IMR-90 (cell line): ENCODE data around the gene NPC1. TPM values are rescaled to one million over a fixed set of nuclear protein-coding genes. Genes with fewer than 3 reads are reported as not detected.
A peak's percentile ranks its signal among the peaks of the same experiment; 100 is the strongest.

Experiments
- ATAC-seq: fragments of 200-7000 bp; cut with Tn5 transposase; 2 replicates; pipeline ENCODE4 v1.9.1; 2020; ENCODE audit warnings: low read depth, mild to moderate bottlenecking, moderate library complexity
- BruUV-seq: library from RNA; stranded (reverse); fragments of 400-500 nt; replicated peaks from 2 replicates; lab custom pipeline; 2021; lab: Mats Ljungman, UMichigan
- CTCF ChIA-PET: fragments of 300-600 bp; formaldehyde crosslinking; extraction: SDS; loops from one replicate; lab custom pipeline; 2021; ENCODE audit warnings: antibody characterized with exemption; lab: Yijun Ruan, JAX
- POLR2A ChIA-PET: fragments of 300-600 bp; sonication (Branson Sonifier 250); formaldehyde crosslinking; loops from one replicate; lab custom pipeline; 2022; ENCODE audit warnings: antibody characterized with exemption; ENCODE audit not compliant: unreplicated experiment; lab: Charles Lee
- DNase-seq: peaks from one replicate; pipeline ENCODE4 v3.0.0; 2013
- H2AFZ ChIP-seq: replicated peaks from 2 replicates; pipeline ENCODE3; 2013; ENCODE audit warnings: low read length, mild to moderate bottlenecking; ENCODE audit not compliant: poor library complexity
- H2AK5ac ChIP-seq: 2 replicates; pipeline ENCODE4 v1.6.1; 2013; ENCODE audit warnings: low read depth, low read length, inconsistent platforms
- H2AK9ac ChIP-seq: replicated peaks from 2 replicates; pipeline ENCODE3; 2013; ENCODE audit warnings: mild to moderate bottlenecking, low read depth, low read length, moderate library complexity; ENCODE audit not compliant: poor library complexity
- H2BK120ac ChIP-seq: 2 replicates; pipeline ENCODE4 v1.6.1; 2013; ENCODE audit warnings: low read depth, low read length, inconsistent platforms
- H2BK15ac ChIP-seq: 3 replicates; pipeline ENCODE4 v1.6.1; 2013; ENCODE audit warnings: low read depth, low read length, inconsistent platforms
- H2BK20ac ChIP-seq: 2 replicates; pipeline ENCODE4 v1.6.1; 2013; ENCODE audit warnings: low read depth, mild to moderate bottlenecking, inconsistent platforms, low read length, moderate library complexity
- H2BK5ac ChIP-seq: 2 replicates; pipeline ENCODE4 v1.6.1; 2013; ENCODE audit warnings: mild to moderate bottlenecking, low read depth, low read length, inconsistent platforms; ENCODE audit not compliant: poor library complexity, severe bottlenecking
- H3K14ac ChIP-seq: replicated peaks from 2 replicates; pipeline ENCODE4 v1.6.1; 2013; ENCODE audit warnings: low read depth, low read length, inconsistent platforms
- H3K18ac ChIP-seq: 2 replicates; pipeline ENCODE4 v1.6.1; 2013; ENCODE audit warnings: low read depth, low read length, control low read depth
- H3K23ac ChIP-seq: 2 replicates; pipeline ENCODE4 v1.6.1; 2013; ENCODE audit warnings: low read depth, low read length, inconsistent platforms
- H3K27ac ChIP-seq: 2 replicates; pipeline ENCODE4 v1.5.1; 2013; ENCODE audit warnings: mild to moderate bottlenecking, control low read depth, low read length; ENCODE audit not compliant: insufficient read depth
- H3K27me3 ChIP-seq: 2 replicates; pipeline ENCODE4 v1.6.1; 2013; ENCODE audit warnings: low read length; ENCODE audit not compliant: control insufficient read depth, insufficient read depth
- H3K36me3 ChIP-seq: 2 replicates; pipeline ENCODE4 v1.6.1; 2013; ENCODE audit warnings: low read length, mixed read lengths; ENCODE audit not compliant: control insufficient read depth, insufficient read depth
- H3K4ac ChIP-seq: 2 replicates; pipeline ENCODE4 v1.6.1; 2013; ENCODE audit warnings: low read depth, low read length, inconsistent platforms
- H3K4me1 ChIP-seq: 2 replicates; pipeline ENCODE4 v1.6.1; 2013; ENCODE audit warnings: low read length, mixed read lengths; ENCODE audit not compliant: control insufficient read depth, insufficient read depth
- H3K4me2 ChIP-seq: 2 replicates; pipeline ENCODE4 v1.6.1; 2013; ENCODE audit warnings: low read depth, mild to moderate bottlenecking, control low read depth, low read length, moderate library complexity
- H3K4me3 ChIP-seq: 2 replicates; pipeline ENCODE4 v1.5.1; 2013; ENCODE audit warnings: low read depth, mild to moderate bottlenecking, control low read depth, low read length, moderate library complexity; ENCODE audit not compliant: insufficient read depth
- H3K56ac ChIP-seq: 2 replicates; pipeline ENCODE4 v1.6.1; 2013; ENCODE audit warnings: low read length, inconsistent platforms; ENCODE audit not compliant: insufficient read depth; ENCODE audit errors: extremely low read depth
- H3K79me1 ChIP-seq, 2 experiments: 2 replicates each; pipeline ENCODE4 v1.6.1; 2013; ENCODE audit warnings: low read length in 2 of 2, inconsistent platforms in 1 of 2, low read depth in 1 of 2
- H3K9ac ChIP-seq: 2 replicates; pipeline ENCODE4 v1.6.1; 2013; ENCODE audit warnings: low read depth, low read length, control low read depth
- H3K9me1 ChIP-seq: 2 replicates; pipeline ENCODE4 v1.6.1; 2013; ENCODE audit warnings: low read length, inconsistent platforms; ENCODE audit not compliant: insufficient read depth
- H3K9me3 ChIP-seq: 2 replicates; pipeline ENCODE4 v1.6.1; 2013; ENCODE audit warnings: low read length; ENCODE audit not compliant: control insufficient read depth, insufficient read depth
- H4K20me1 ChIP-seq: 2 replicates; pipeline ENCODE4 v1.6.1; 2013; ENCODE audit warnings: low read length, inconsistent platforms; ENCODE audit not compliant: insufficient read depth
- H4K5ac ChIP-seq: 2 replicates; pipeline ENCODE4 v1.6.1; 2013; ENCODE audit warnings: mild to moderate bottlenecking, low read depth, low read length, control low read depth
- H4K8ac ChIP-seq, 2 experiments: 2 replicates each; pipeline ENCODE4 v1.6.1; 2013; ENCODE audit warnings: low read depth in 2 of 2, low read length in 2 of 2, control low read depth in 1 of 2, inconsistent platforms in 1 of 2
- H4K91ac ChIP-seq: 2 replicates; pipeline ENCODE4 v1.6.1; 2013; ENCODE audit warnings: low read depth, low read length, inconsistent platforms; ENCODE audit not compliant: insufficient read depth
- BHLHE40 ChIP-seq: fragments of 150-350 bp; IDR thresholded peaks from 2 replicates; pipeline ENCODE4 v1.6.1; 2016; ENCODE audit warnings: mild to moderate bottlenecking, low read depth, low read length
- MXI1 ChIP-seq: IDR thresholded peaks from 2 replicates; pipeline ENCODE4 v1.6.1; 2012; ENCODE audit warnings: low read depth, mild to moderate bottlenecking, low read length, moderate library complexity, borderline replicate concordance
- NFE2L2 ChIP-seq: fragments of 150-350 bp; IDR thresholded peaks from 2 replicates; pipeline ENCODE4 v1.6.1; 2016; ENCODE audit warnings: low read depth, mild to moderate bottlenecking, low read length
- RCOR1 ChIP-seq: IDR thresholded peaks from 2 replicates; pipeline ENCODE4 v1.6.1; 2012; ENCODE audit warnings: mild to moderate bottlenecking, low read length, improper control_type of control experiment; ENCODE audit not compliant: insufficient replicate concordance
- RFX5 ChIP-seq: IDR thresholded peaks from 2 replicates; pipeline ENCODE4 v1.8.0; 2012; ENCODE audit warnings: low read depth, mild to moderate bottlenecking, low read length, moderate library complexity
- WGBS, 2 experiments: methylation state at CpG; one replicate each; pipeline versions ENCODE4 v1.1.5 to v1.1.7; 2013; ENCODE audit warnings: missing lambda C conversion rate in 2 of 2; ENCODE audit not compliant: insufficient read length in 1 of 2; ENCODE audit errors: extremely low coverage in 2 of 2; 5-methylcytosine and 5-hydroxymethylcytosine counted together
- dilution Hi-C: fragments of 300-500 bp; cut with HindIII; formaldehyde crosslinking; loops from one replicate; pipeline ENCODE4 v1.14.3; 2018; ENCODE audit warnings: low sequenced_read_pairs; ENCODE audit not compliant: unreplicated experiment
- in situ Hi-C: fragments of 300-500 bp; cut with MboI; formaldehyde crosslinking; loops from 3 replicates; pipeline ENCODE4 v1.14.3; 2019; ENCODE audit warnings: low sequenced_read_pairs, inconsistent platforms, mixed read lengths
- intact Hi-C: fragments of 100-400 bp; cut with micrococcal nuclease; formaldehyde crosslinking; loops from 2 replicates; pipeline ENCODE4 v1.10.0; 2022
- polyA plus RNA-seq, 3 experiments: library from polyadenylated mRNA; depleted of rRNA; stranded (reverse); fragments of >200 nt; gene quantifications; 2 replicates each; pipeline ENCODE4 v1.2.3, GENCODE V29; 2012; ENCODE audit warnings: low replicate concordance in 1 of 3
- total RNA-seq: library from RNA; depleted of rRNA; stranded (reverse); fragments of >200 nt; gene quantifications from 2 replicates; pipeline ENCODE4 v1.2.3, GENCODE V29; 2012
- TF ChIP-seq, protein P1 (sequence below): fragments of 150-350 bp; IDR thresholded peaks from 2 replicates; pipeline ENCODE4 v1.6.1; 2017; ENCODE audit warnings: mild to moderate bottlenecking, antibody characterized with exemption, low read length, low read depth

Gene NPC1
- total and polyA plus RNA-seq, 2 of the 4 experiments (the other 2 are of a cell fraction), result 7.5 to 7.9 TPM

DNA sequence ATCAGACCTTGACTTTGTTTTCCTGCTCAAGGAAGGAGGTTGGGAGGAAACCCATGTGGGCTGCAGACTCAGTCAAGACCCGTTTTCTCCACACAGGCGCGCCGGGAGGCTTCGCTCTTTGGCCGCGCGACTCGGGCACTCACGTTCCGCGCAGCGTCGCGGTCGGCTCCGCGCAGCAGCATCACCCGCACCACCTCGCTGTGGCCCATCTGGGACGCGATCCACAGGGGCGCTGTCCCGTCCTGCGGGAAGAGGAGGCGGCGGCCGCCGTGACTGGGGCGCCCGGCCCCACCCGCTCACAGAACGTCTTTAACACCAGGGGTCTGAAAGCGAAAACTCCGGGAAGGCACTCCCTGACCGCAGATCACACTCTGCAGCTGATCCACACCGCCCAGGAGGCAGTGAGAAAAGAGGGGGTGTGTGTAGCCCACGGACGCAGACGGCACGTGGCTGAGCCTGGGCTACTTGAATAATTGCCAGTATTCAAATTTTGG is 33.1 kb upstream of the NPC1 start:
- peak overlapping the region; percentile 48 for H3K4me3 ChIP-seq
- dilution Hi-C loops, result no loop called here
- H2BK20ac ChIP-seq, result no peak overlapping the region
- no peaks in the 10 kb centered on the region for H3K36me3 ChIP-seq
- H2AFZ ChIP-seq, result peak overlapping the region; percentile 89
- TF ChIP-seq BHLHE40, result peak; percentile 73; the same call in 1 of the 2 replicates
- TF ChIP-seq NFE2L2, result no peak
- no peak for TF ChIP-seq RFX5
- TF ChIP-seq, protein P1, sequence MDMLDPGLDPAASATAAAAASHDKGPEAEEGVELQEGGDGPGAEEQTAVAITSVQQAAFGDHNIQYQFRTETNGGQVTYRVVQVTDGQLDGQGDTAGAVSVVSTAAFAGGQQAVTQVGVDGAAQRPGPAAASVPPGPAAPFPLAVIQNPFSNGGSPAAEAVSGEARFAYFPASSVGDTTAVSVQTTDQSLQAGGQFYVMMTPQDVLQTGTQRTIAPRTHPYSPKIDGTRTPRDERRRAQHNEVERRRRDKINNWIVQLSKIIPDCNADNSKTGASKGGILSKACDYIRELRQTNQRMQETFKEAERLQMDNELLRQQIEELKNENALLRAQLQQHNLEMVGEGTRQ, result 0 out of 2 replicates have a peak, but pooled peaks have one; percentile 13
- TF ChIP-seq MXI1, result no peak
- TF ChIP-seq RCOR1, result no peak
- CTCF ChIA-PET, result interaction anchor here (1.5 kb wide), 1 partner anchor 84 kb away, joined by 5 read pairs; no protein-coding TSS in a partner anchor
- no peak overlapping the region for H2BK15ac ChIP-seq
- H3K27me3 ChIP-seq, result peaks cover 23% of the 10 kb centered on the region
- H3K9ac ChIP-seq, result peak overlapping the region; percentile 50
- H3K9me3 ChIP-seq, result no peaks in the 10 kb centered on the region
- 6% methylated on average over 19 of the region's 41 CpGs; no CpG with 5 or more reads in 1 of the 2 experiments for WGBS, 2 experiments
- H3K9me1 ChIP-seq, result no peaks in the 10 kb centered on the region
- H3K4me1 ChIP-seq, result peaks cover 6% of the 10 kb centered on the region
- peak overlapping the region; percentile 83 for H3K4me2 ChIP-seq
- peak overlapping the region; percentile 33 for H2AK9ac ChIP-seq
- no peak overlapping the region; the same call in 1 of the 2 replicates for H3K18ac ChIP-seq
- no TSS peak for BruUV-seq
- ATAC-seq (peak; percentile 80), DNase-seq (no peak)
- no peak overlapping the region for H2BK5ac ChIP-seq
- in situ Hi-C loops, result no loop called here
- H3K4ac ChIP-seq, result 0 out of 2 replicates have a peak overlapping the region, but pooled peaks have one; percentile 6
- H4K8ac ChIP-seq, result peak overlapping the region; percentile 40 to 75; a peak in 3 of 4 replicates
- 0 out of 2 replicates have a peak overlapping the region, but pooled peaks have one; percentile 38 for H3K14ac ChIP-seq
- intact Hi-C loops, result no loop called here
- H3K56ac ChIP-seq, result no peak overlapping the region
- H4K5ac ChIP-seq, result no peak overlapping the region
- H3K27ac ChIP-seq, result no peak overlapping the region; the same call in 1 of the 2 replicates
- H3K79me1 ChIP-seq, result no peaks in the 10 kb centered on the region
- POLR2A ChIA-PET, result no interaction called here
- H2AK5ac ChIP-seq, result no peak overlapping the region
- peak overlapping the region; percentile 70; the same call in 1 of the 2 replicates for H3K23ac ChIP-seq
- H4K91ac ChIP-seq, result no peak overlapping the region; the same call in 1 of the 2 replicates
- peak overlapping the region; percentile 39 for H2BK120ac ChIP-seq
- no peaks in the 10 kb centered on the region for H4K20me1 ChIP-seq
